ENCODE data around the gene ZNF319. TPM values are rescaled to one million over a fixed set of nuclear protein-coding genes. Genes with fewer than 3 reads are reported as not detected.

ZNF319 gene
- total and polyA plus RNA-seq, 10 of the 15 experiments (the other 5 are each of a cell fraction or from before 2014, with no cell fraction given), result 0.29 to 7.4 (median 1.7) TPM

- no peak for DNase-seq (ENCODE audit: low read depth, low spot score)
- no peak overlapping the region for H3K27ac ChIP-seq (ENCODE audit: control insufficient read depth, insufficient read depth)
- 60% methylated on average over 1 of the region's 1 CpG for WGBS (ENCODE audit: insufficient coverage, insufficient replicate concordance, low lambda C conversion rate, missing lambda C conversion rate)
- no peaks in the 10 kb centered on the region for H3K36me3 ChIP-seq (ENCODE audit: control insufficient read depth in 2 of 2, insufficient read depth in 2 of 2, low read length in 1 of 2)
- H3K9ac ChIP-seq (ENCODE audit: control insufficient read depth, insufficient read depth, low read length), result no peak overlapping the region
- H3K4me3 ChIP-seq, result no peak overlapping the region
- ChIA-PET RAD21 (ENCODE audit: unreplicated experiment) (no interaction called here), POLR2A (interaction anchor here (1.3 kb wide), 1 partner anchor 90 kb away, joined by 3 read pairs; no protein-coding TSS in a partner anchor), CTCF (no interaction called here), SMC1A (ENCODE audit: uncharacterized antibody, unreplicated experiment) (no interaction called here)
- H3K27me3 ChIP-seq (replicated peaks in 1 of 2; ENCODE audit: control insufficient read depth in 2 of 2, insufficient read depth in 2 of 2, low read length in 1 of 2), result no peaks in the 10 kb centered on the region
- no peaks in the 10 kb centered on the region for H3K79me2 ChIP-seq (ENCODE audit: control insufficient read depth, insufficient read depth, low read length)
- no peak for TF ChIP-seq SKIL (IDR thresholded peaks at IDR 0.05; ENCODE audit: low read depth, poor library complexity, severe bottlenecking)
- no peak for TF ChIP-seq TBL1XR1 (IDR thresholded peaks at IDR 0.05; ENCODE audit: low read depth, low read length)
- no peak for TF ChIP-seq IKZF2 (IDR thresholded peaks at IDR 0.05)
- no peak for TF ChIP-seq ZNF207 (IDR thresholded peaks at IDR 0.05; ENCODE audit: borderline replicate concordance)
- no peak for TF ChIP-seq ZNF384 (IDR thresholded peaks at IDR 0.05; ENCODE audit: borderline replicate concordance, low read depth, low read length)
- TF ChIP-seq IKZF1 (conservative IDR thresholded peaks at IDR 0.05), result no peak
- TF ChIP-seq ZBTB4 (CRISPR knock-in tag; IDR thresholded peaks at IDR 0.05), result no peak
- TF ChIP-seq ASH2L (IDR thresholded peaks at IDR 0.05; ENCODE audit: borderline replicate concordance, low read depth), result no peak
- no peak for TF ChIP-seq POLR2AphosphoS2 (IDR thresholded peaks at IDR 0.05; ENCODE audit: low read depth, low read length)
- TF ChIP-seq PBX3 (IDR thresholded peaks at IDR 0.05; ENCODE audit: insufficient replicate concordance, low read depth, low read length), result no peak
- TF ChIP-seq SUZ12 (IDR thresholded peaks at IDR 0.05; ENCODE audit: unreplicated experiment), result no peak
- in situ Hi-C loops (cut with MboI), result no loop called here
- no peak overlapping the region for H2AFZ ChIP-seq (ENCODE audit: control insufficient read depth, low read depth, low read length)
- ATAC-seq, result no peak
- no peak overlapping the region for H3K4me2 ChIP-seq (ENCODE audit: control insufficient read depth, insufficient read depth)
- no TSS peak for BruUV-seq (replicated peaks)
- no peaks in the 10 kb centered on the region for H4K20me1 ChIP-seq (ENCODE audit: control insufficient read depth, insufficient read depth)
- no peak for FAIRE-seq
- intact Hi-C loops (cut with micrococcal nuclease; ENCODE audit: unreplicated experiment), result no loop called here
- H3K4me1 ChIP-seq (ENCODE audit: control insufficient read depth, insufficient read depth, low read length), result no peaks in the 10 kb centered on the region
- no peaks in the 10 kb centered on the region for H3K9me3 ChIP-seq (replicated peaks; ENCODE audit: control insufficient read depth, insufficient read depth, low read length)
Observed at GRCh38 chr16:57953857-57954256, 46.6 kb downstream of the ZNF319 start.

All from GM12878 (cell line).